Upper lobe of left lung (tissue), 6 donors: ENCODE data around the gene VWA7. TPM values are rescaled to one million over a fixed set of nuclear protein-coding genes. Genes with fewer than 3 reads are reported as not detected.

Experiments used
- ATAC-seq, 2 donors: fragments of 200-7000 bp; cut with Tn5 transposase; one replicate each; pipeline ENCODE4 v1.9.1; 2022; ENCODE audit warnings: mild to moderate bottlenecking in 2 of 2, moderate library complexity in 2 of 2; ENCODE audit not compliant: low FRiP score in 2 of 2
- DNase-seq, 2 donors: peaks; one replicate each; pipeline ENCODE4 v3.0.0-alpha.2; 2019 to 2020
- H3K27ac ChIP-seq, 4 donors: fragments of 200-600 bp; sonication (generic); one replicate each; pipeline ENCODE4 v1.5.1; 2016 to 2019
- H3K27me3 ChIP-seq, 4 donors: fragments of 200-600 bp; sonication (generic); one replicate each; pipeline ENCODE4 v1.5.1; 2017 to 2019
- H3K36me3 ChIP-seq, 4 donors: fragments of 200-600 bp; sonication (generic); one replicate each; pipeline ENCODE4 v1.5.1; 2016 to 2019
- H3K4me1 ChIP-seq, 4 donors: fragments of 200-600 bp; sonication (generic); one replicate each; pipeline ENCODE4 v1.5.1; 2018 to 2019
- H3K4me3 ChIP-seq, 4 donors: fragments of 200-600 bp; sonication (generic); one replicate each; pipeline ENCODE4 v1.5.1; 2017 to 2019; ENCODE audit warnings: mild to moderate bottlenecking in 2 of 4, moderate library complexity in 1 of 4
- H3K9me3 ChIP-seq, 4 donors: fragments of 200-600 bp; sonication (generic); one replicate each; pipeline ENCODE4 v1.5.1; 2018 to 2019
- CTCF ChIP-seq, 6 experiments: fragments of 450-650 bp in 4 of 6; fragments of 200-600 bp in 2 of 6; sonication (generic) in 2 of 6; IDR thresholded peaks; one replicate each; pipeline ENCODE4 v1.5.1; 2016 to 2019; ENCODE audit warnings: antibody characterized with exemption in 6 of 6
- EP300 ChIP-seq, 4 donors: sonication (generic); formaldehyde crosslinking; IDR thresholded peaks; one replicate each; pipeline ENCODE4 v1.5.1; 2017; ENCODE audit warnings: antibody characterized with exemption in 4 of 4, control low read depth in 2 of 4
- POLR2A ChIP-seq, 4 donors: fragments of 450-650 bp; IDR thresholded peaks; one replicate each; pipeline ENCODE4 v1.5.1; 2016 to 2017; ENCODE audit warnings: antibody characterized with exemption in 4 of 4, mild to moderate bottlenecking in 2 of 4
- POLR2AphosphoS5 ChIP-seq, 2 donors: sonication (generic); formaldehyde crosslinking; IDR thresholded peaks; one replicate each; pipeline ENCODE4 v1.5.1; 2017; ENCODE audit warnings: antibody characterized with exemption in 2 of 2
- whole genome bisulfite sequencing, 2 donors: methylation state at CpG; one replicate each; pipeline ENCODE4 v1.1.5; 2017 to 2018; 5-methylcytosine and 5-hydroxymethylcytosine counted together
- total RNA-seq, 6 donors: library from RNA; depleted of rRNA in 4 of 6; stranded (reverse); fragments of >200 nt in 4 of 6; gene quantifications; one replicate each; pipeline versions ENCODE4 v1.1.0 to v1.2.1, GENCODE V29; 2016 to 2021
- donor health status: DM: no; HTN: no; CAD: no; lungs with moderate emphysema.
- donor health status: DM: no; HTN: yes; CAD: no; lungs with severe emphysema.

VWA7 gene
- total RNA-seq, 6 donors from 2014 or later, result 4.0 to 7.4 (median 6.6) TPM

GRCh38 chr6:31780507-31781243, 3.5 kb upstream of the VWA7 start:
- TF ChIP-seq CTCF (IDR thresholded peaks at IDR 0.05) (no peak), POLR2A (IDR thresholded peaks at IDR 0.05) (no peak)
- no peak overlapping the region for H3K27ac ChIP-seq
- H3K36me3 ChIP-seq, result peaks cover 18 to 74% (median 64%) of the 10 kb centered on the region in 4 donors
- DNase-seq (no peak), ATAC-seq (no peak)
- peaks cover 7 to 16% (median 12%) of the 10 kb centered on the region in 4 donors for H3K4me1 ChIP-seq
- no peaks in the 10 kb centered on the region for H3K27me3 ChIP-seq
- 93% methylated on average over 20 of the region's 20 CpGs; no CpG with 5 or more reads in 1 of the 2 donors for WGBS, 2 donors
- no peaks in the 10 kb centered on the region for H3K9me3 ChIP-seq
- H3K4me3 ChIP-seq, result no peak overlapping the region

DNA sequence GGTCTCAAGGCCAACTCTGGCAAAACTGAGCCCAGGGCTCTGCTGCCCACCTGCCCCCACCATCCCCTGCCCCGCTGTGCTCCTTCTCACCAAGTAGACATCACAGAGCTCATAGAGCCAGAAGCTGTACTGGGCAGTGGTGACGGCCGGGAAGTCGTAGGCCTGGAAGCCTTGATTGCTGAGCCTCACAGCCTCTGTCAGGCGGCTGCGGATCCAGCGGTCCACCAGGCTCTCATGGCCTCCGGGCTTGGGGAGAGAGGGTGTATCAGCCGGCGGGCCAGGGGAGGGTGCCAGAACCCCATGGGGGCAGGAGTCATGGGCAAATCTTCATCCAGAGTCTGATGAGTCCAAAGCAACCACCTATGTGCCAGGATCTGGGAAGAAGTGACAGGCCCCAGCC, 2.8 kb upstream of the VWA7 start:
- H3K9me3 ChIP-seq, result no peaks in the 10 kb centered on the region
- ATAC-seq (no peak), DNase-seq (peak in 1 of 2 donors; percentile 66)
- no peak overlapping the region for H3K27ac ChIP-seq
- no peak for TF ChIP-seq POLR2AphosphoS5 (IDR thresholded peaks at IDR 0.05)
- no peak for TF ChIP-seq CTCF (IDR thresholded peaks at IDR 0.05)
- no peak for TF ChIP-seq EP300 (IDR thresholded peaks at IDR 0.05)
- no peak for TF ChIP-seq POLR2A (IDR thresholded peaks at IDR 0.05)
- peaks cover 7 to 16% (median 12%) of the 10 kb centered on the region in 4 donors for H3K4me1 ChIP-seq
- H3K4me3 ChIP-seq, result no peak overlapping the region
- peaks cover 18 to 67% (median 57%) of the 10 kb centered on the region in 4 donors for H3K36me3 ChIP-seq
- WGBS, 2 donors, result 91 to 97% methylated on average over 8 to 10 of the region's 10 CpGs
- H3K27me3 ChIP-seq, result no peaks in the 10 kb centered on the region

DNA sequence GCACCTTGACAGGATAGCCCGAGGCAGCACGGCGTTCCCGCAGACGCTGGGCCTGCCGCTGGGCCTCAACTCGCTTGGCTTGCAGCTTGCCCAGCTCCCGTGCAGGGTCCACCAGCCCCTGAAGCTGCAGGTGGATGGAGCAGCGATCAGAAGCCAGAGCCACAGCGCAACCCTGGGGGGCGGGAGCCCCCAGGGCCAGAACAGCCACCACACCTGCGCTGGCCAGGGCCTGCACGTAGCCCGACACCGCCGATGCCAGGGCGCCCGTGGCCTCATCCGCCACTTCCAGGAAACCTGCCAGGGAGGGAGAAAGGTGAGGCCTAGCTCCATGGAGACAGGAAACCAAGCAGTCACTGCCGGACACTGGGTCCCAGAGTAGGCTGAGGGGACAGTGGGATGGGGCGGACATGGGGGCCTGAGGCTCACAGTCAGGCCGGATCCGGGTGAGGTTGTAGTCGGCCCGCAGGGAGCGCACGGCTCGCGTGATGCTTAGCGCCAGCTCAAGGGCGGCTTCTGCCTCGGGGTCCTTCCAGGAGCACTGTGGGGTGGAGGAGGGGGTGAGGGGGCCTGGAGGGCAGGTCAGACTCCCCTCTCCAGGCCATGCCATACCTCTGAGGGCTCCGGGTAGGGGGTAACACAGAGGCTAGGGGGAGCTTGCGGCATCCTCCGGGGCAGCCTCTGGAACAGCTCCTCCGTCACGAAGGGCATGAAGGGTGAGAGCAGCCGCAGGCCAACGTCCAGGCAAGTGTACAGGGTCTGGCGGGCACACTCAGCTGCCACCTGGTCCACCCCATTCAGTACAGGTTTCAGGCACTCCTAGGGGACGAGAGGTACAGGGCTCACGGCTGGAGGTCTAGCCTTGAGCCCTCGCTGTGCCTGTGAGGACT, 2.1 kb upstream of the VWA7 start:
- Histone ChIP-seq H3K4me1 (peaks cover 7 to 16% (median 12%) of the 10 kb centered on the region in 4 donors), H3K36me3 (peaks cover 14 to 60% (median 51%) of the 10 kb centered on the region in 4 donors), H3K9me3 (no peaks in the 10 kb centered on the region), H3K27me3 (no peaks in the 10 kb centered on the region), H3K4me3 (no peak overlapping the region), H3K27ac (no peak overlapping the region)
- DNase-seq (peak in 1 of 2 donors; percentile 71), ATAC-seq (no peak)
- WGBS, 2 donors, result 94% methylated on average over 24 to 43 of the region's 43 CpGs
- no peak for TF ChIP-seq POLR2AphosphoS5 (IDR thresholded peaks at IDR 0.05)
- TF ChIP-seq POLR2A (IDR thresholded peaks at IDR 0.05), result no peak
- TF ChIP-seq EP300 (IDR thresholded peaks at IDR 0.05), result no peak
- no peak for TF ChIP-seq CTCF (IDR thresholded peaks at IDR 0.05)

DNA sequence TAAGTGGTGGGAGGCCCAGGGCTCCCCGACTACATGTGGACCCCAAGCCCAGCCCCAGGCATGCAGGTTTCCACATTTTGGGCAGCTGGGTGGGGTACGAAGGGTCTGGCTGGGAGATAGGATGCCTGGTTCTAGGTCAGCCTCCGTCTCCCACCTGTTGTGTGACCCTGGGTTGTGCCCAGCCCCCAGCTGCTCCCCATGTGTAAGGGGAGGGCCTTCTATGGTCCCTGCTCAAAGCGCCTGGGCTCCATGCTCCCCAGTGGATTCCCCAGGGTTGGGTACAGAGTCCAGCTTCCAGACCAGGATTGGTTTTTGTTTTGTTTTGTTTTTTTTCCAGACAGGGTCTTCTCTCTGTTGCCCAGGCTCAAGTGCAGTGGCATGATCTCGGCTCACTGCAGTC, 1.1 kb upstream of the VWA7 start:
- H3K4me1 ChIP-seq, result peaks cover 7 to 16% (median 12%) of the 10 kb centered on the region in 4 donors
- WGBS, 2 donors, result 93 to 97% methylated on average over 2 to 5 of the region's 5 CpGs
- no peaks in the 10 kb centered on the region for H3K27me3 ChIP-seq
- no peaks in the 10 kb centered on the region for H3K9me3 ChIP-seq
- DNase-seq (no peak), ATAC-seq (no peak)
- peaks cover 14 to 53% (median 46%) of the 10 kb centered on the region in 4 donors for H3K36me3 ChIP-seq
- no peak overlapping the region for H3K4me3 ChIP-seq
- peak overlapping the region in 1 of 4 donors; percentile 75 for H3K27ac ChIP-seq
- TF ChIP-seq EP300 (IDR thresholded peaks at IDR 0.05), result no peak

DNA sequence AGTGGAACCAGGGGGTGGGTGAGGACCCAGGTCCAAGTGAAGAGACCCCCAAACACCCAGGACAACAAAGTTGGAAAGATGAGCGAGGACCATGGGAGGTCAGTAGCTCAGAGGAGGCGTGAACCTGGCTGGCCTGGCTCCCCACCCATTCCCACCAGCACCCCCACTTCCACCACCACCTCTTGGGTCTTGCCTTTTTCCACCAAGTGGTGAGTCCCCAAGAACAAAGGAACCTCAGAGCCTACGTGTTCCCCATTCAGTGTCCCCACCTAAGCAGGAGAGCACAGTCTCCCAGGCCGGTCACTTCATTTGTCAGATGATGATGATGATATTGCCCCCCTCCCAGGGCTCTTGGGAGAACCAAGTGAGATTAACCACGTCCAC, 531 bp upstream of the VWA7 start:
- H3K36me3 ChIP-seq, result peaks cover 11 to 48% (median 41%) of the 10 kb centered on the region in 4 donors
- TF ChIP-seq POLR2A (IDR thresholded peaks at IDR 0.05) (no peak), CTCF (IDR thresholded peaks at IDR 0.05) (no peak), POLR2AphosphoS5 (IDR thresholded peaks at IDR 0.05) (no peak)
- H3K27ac ChIP-seq, result peak overlapping the region in 2 of 4 donors; percentile 70 to 75
- H3K4me1 ChIP-seq, result peaks cover 7 to 21% (median 12%) of the 10 kb centered on the region in 4 donors
- no peaks in the 10 kb centered on the region for H3K9me3 ChIP-seq
- 91 to 92% methylated on average over 5 of the region's 5 CpGs for WGBS, 2 donors
- ATAC-seq (no peak), DNase-seq (no peak)
- no peak overlapping the region for H3K4me3 ChIP-seq
- no peaks in the 10 kb centered on the region for H3K27me3 ChIP-seq
